WTC11 (cell line): Measurements from ENCODE around the gene SPX.

Experiments
- IRF2 ChIP-seq: sonication (generic); formaldehyde crosslinking; IDR thresholded peaks from 2 replicates; pipeline ENCODE4 v1.8.0; 2022; ENCODE audit warnings: low read depth, missing genetic modification reagents, borderline replicate concordance
- TF ChIP-seq, protein P1 (sequence below): sonication (generic); formaldehyde crosslinking; IDR thresholded peaks from 2 replicates; pipeline ENCODE4 v1.8.1; 2023; ENCODE audit warnings: mild to moderate bottlenecking, moderate library complexity, missing genetic modification reagents
- TF ChIP-seq, protein P2 (sequence below): fragments of 200-600 bp; IDR thresholded peaks from 2 replicates; pipeline ENCODE4 v1.8.0; 2022; ENCODE audit warnings: antibody characterized with exemption

- TF ChIP-seq, protein P1, sequence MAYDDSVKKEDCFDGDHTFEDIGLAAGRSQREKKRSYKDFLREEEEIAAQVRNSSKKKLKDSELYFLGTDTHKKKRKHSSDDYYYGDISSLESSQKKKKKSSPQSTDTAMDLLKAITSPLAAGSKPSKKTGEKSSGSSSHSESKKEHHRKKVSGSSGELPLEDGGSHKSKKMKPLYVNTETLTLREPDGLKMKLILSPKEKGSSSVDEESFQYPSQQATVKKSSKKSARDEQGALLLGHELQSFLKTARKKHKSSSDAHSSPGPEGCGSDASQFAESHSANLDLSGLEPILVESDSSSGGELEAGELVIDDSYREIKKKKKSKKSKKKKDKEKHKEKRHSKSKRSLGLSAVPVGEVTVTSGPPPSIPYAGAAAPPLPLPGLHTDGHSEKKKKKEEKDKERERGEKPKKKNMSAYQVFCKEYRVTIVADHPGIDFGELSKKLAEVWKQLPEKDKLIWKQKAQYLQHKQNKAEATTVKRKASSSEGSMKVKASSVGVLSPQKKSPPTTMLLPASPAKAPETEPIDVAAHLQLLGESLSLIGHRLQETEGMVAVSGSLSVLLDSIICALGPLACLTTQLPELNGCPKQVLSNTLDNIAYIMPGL (CRISPR knock-in tag) = no peak
- TF ChIP-seq, protein P2, sequence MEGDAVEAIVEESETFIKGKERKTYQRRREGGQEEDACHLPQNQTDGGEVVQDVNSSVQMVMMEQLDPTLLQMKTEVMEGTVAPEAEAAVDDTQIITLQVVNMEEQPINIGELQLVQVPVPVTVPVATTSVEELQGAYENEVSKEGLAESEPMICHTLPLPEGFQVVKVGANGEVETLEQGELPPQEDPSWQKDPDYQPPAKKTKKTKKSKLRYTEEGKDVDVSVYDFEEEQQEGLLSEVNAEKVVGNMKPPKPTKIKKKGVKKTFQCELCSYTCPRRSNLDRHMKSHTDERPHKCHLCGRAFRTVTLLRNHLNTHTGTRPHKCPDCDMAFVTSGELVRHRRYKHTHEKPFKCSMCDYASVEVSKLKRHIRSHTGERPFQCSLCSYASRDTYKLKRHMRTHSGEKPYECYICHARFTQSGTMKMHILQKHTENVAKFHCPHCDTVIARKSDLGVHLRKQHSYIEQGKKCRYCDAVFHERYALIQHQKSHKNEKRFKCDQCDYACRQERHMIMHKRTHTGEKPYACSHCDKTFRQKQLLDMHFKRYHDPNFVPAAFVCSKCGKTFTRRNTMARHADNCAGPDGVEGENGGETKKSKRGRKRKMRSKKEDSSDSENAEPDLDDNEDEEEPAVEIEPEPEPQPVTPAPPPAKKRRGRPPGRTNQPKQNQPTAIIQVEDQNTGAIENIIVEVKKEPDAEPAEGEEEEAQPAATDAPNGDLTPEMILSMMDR = no peak
- no peak for TF ChIP-seq IRF2
Observed at GRCh38 chr12:21500786-21501257, 25.3 kb upstream of the SPX start.
